Measurements from ENCODE around the gene TMEM95.

- TF ChIP-seq PPARA (CRISPR knock-in tag; IDR thresholded peaks at IDR 0.05; ENCODE audit: borderline replicate concordance) (no peak), CSDC2 (CRISPR knock-in tag; IDR thresholded peaks at IDR 0.05) (no peak)
- TF ChIP-seq, protein P1, sequence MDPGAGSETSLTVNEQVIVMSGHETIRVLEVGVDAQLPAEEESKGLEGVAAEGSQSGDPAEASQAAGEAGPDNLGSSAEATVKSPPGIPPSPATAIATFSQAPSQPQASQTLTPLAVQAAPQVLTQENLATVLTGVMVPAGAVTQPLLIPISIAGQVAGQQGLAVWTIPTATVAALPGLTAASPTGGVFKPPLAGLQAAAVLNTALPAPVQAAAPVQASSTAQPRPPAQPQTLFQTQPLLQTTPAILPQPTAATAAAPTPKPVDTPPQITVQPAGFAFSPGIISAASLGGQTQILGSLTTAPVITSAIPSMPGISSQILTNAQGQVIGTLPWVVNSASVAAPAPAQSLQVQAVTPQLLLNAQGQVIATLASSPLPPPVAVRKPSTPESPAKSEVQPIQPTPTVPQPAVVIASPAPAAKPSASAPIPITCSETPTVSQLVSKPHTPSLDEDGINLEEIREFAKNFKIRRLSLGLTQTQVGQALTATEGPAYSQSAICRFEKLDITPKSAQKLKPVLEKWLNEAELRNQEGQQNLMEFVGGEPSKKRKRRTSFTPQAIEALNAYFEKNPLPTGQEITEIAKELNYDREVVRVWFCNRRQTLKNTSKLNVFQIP (CRISPR knock-in tag; IDR thresholded peaks at IDR 0.05; ENCODE audit: borderline replicate concordance, low read depth), result no peak
These were observed 8.0 kb upstream of the TMEM95 start for GRCh38 chr17:7346761-7347614.
